HG03521 (cell line): ENCODE results near the gene NT5C.
"Not testable (repeated sequence)": the region's sequence is repeated elsewhere in the genome, so short reads cannot be mapped to it uniquely, and the experiment has no call there.

ENCODE experiments used
- ATAC-seq: cut with Tn5 transposase; IDR thresholded peaks from one replicate; pipeline ENCODE4 v1.9.1; 2021; ENCODE audit warnings: mild to moderate bottlenecking, moderate library complexity; ENCODE audit not compliant: unreplicated experiment

Gene NT5C

GRCh38 chr17:75131278-75132017 lies at the start of gene NT5C:
TSS of gene NT5C (minus strand) at chr17:75131742. CDS start at chr17:75131707, 35 bp downstream.
- ATAC-seq, result peak; percentile 75

DNA sequence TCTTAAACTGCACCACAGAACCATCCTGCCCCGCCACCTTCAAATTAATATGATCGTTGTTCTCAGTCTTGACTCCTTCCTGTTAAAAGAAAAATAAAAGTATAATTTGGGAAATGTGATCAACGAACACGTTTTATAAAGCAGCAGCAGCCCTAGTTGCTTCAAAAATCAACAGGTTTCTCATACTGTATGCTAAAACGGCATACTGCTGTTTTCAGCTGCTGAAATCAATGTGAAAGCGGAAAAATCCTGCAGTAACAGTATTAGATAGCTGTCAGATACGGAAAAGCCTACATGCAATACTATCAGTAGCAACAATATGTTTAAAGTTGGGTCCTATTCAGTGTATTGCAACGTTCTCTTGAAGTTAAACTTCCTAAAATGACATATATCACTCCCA lies 49.6 kb upstream of the NT5C start:
- no peak for ATAC-seq

DNA sequence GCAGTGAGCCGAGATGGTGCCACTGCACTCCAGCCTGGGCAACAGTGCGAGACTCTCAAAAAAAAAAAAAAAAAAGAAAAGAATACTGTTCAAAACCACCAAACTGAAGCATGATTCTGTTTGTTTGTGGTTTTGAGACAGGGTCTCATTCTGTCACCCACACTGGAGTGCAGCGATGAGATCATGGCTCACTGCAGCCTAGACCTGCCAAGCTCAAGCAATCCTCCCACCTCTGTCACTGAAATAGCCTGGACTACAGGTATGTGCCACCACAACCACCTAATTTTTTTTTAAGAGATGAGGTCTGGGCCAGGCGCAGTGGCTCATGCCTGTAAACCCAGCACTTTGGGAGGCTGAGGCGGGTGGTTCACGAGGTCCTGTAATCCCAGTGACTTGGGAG lies 46.9 kb upstream of the NT5C start:
- ATAC-seq, result no peak

GRCh38 chr17:75176625-75177024 lies 45.1 kb upstream of the NT5C start:
- no peak for ATAC-seq

- ATAC-seq, result no peak
Measured at GRCh38 chr17:75174996-75175395, 43.5 kb upstream of the NT5C start.

- ATAC-seq, result no peak
Measured at GRCh38 chr17:75173526-75173925, 42.0 kb upstream of the NT5C start.

DNA sequence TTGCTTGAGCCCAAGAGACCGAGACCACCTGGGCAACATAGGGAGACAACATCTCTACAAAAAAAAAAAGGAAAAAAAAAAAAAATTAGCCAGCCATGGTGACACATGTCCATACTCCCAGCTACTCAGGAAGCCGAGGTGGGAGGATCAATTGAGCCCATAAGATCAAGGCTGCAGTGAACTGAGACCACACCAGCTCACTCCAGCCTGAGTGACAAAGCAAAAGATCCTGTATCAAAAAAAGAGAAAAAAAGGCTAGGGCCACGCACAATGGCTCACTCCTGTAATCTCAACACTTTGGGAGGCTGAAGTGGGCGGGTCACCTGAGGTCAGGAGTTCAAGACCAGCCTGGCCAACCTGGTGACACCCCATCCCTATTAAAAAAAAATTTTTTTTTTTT lies 37.5 kb upstream of the NT5C start:
- ATAC-seq, result no peak

GRCh38 chr17:75164606-75165005 lies 33.1 kb upstream of the NT5C start:
- not testable (repeated sequence) for ATAC-seq

DNA sequence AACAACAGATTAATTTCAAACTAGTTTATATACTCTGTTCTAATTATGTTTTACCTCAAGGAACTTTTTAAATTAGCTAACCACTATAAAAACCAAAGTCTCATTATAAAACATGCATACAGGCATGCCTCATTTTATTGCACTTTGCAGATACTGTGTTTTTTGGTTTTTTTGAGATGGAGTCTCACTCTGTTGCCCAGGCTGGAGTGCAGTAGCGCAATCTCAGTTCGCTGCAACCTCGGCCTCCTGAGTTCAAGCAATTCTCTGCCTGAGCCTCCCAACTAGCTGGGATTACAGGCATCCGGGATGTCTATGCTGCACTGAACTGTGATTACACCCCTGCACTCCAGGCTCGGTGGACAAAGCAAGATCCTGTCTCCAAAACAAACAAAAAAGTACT lies 31.5 kb upstream of the NT5C start:
- ATAC-seq, result no peak

DNA sequence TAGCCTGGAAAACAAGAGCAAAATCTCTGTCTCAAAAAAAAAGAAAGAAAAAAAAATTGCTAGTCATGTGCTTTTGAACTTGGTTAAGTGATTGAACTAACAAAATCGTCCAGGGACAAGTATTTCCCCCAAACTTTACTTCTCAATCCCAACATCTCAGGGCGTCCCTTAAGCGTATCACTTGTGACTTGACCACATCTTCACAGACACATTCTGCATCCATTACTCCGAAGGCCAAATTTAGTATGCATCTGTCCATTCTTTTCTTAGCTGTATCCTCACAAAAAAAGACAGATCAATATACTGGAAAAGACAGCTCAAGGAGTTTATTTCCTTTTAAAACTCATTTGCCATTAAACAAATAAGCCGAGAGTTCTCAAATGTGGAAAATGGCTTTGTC lies 28.7 kb upstream of the NT5C start:
- no peak for ATAC-seq

- no peak for ATAC-seq
Measured at GRCh38 chr17:75159196-75160031, 27.9 kb upstream of the NT5C start.

DNA sequence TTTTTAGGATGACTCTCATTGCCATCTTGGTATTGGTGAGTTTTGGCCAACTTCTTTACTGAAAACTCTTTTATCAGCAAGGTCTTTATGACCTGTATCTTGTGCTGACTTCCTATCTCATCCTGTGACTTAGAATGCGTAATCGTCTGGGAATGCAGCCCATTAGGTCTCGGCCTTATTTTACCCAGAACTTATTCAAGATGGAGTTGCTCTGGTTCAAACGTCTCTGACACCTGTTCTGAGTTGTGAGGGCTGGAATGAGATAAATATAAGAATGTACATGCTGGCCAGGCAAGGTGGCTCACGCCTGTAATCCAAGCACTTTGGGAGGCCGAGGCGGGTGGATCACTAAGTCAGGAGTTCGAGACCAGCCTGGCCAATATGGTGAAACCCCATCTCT lies 26.9 kb upstream of the NT5C start:
- ATAC-seq, result not testable (repeated sequence)

DNA sequence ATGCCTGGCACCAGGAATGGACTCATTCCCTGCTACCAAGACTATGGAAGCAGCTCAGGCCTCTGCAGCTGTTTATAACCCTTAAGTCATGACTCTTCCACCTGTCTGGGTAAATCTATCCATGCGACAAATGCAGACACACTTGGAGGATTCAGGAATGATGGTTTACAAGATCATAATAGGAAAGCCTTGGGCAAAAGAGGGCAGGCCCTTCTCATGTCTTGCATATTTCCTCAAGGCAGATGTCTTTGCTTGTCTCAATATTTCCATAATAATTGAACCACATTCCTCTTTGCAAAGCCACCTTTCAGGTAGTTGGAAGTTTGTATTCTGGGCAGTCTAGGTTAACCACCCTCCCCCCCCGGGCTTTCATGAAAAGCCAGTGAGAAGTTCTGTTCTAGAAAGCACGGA lies 23.7 kb upstream of the NT5C start:
- no peak for ATAC-seq

- ATAC-seq, result peak; percentile 92
Measured at GRCh38 chr17:75154195-75155106, 22.9 kb upstream of the NT5C start, which contains the start of gene JPT1. TSS of gene JPT1 (minus strand) at chr17:75154512. CDS start at chr17:75154397, 115 bp downstream.

GRCh38 chr17:75153780-75154194 lies 22.2 kb upstream of the NT5C start:
- ATAC-seq, result no peak

DNA sequence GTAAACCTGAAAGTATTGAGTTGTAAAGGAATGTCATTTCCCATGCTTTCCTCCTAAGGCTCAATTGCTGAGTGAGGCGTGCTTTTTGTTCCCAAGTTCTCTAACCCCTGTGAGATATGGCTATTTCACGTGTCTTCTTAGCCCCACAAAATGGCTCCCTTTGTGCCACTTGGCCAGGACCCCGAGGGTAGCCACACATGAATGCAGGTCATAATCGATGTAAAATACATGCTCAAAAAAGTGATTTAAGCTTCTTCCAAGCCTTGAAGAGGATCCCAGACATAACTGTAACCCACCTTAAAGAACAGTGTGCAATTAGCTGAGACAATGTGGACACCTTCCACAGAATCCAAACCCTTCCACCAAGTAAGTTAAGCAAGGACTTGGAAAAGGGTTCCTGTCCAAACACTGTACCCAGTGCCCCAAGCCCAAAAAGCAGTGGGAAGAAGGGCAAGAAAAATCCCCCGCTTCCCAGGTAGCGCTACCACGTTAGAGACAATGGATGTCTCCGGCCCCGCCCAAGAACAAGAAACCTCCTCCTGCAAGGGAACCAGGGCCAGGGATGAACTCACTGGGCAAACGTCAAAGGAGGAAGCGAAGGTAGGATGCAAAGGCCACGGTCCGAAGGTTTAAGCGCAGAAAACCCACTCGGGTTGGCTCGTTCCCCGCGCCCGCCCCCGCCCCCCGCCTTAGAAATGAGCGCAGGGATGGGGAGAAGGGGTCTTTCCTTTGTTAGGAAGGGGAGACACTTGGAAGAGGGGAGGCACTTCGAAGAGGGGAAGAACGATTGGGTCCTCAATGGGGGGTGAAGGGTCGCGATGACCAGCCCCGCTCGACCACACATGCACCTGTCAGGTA lies 21.6 kb upstream of the NT5C start:
- ATAC-seq, result no peak

- ATAC-seq, result no peak
Measured at GRCh38 chr17:75152523-75152921, 21.0 kb upstream of the NT5C start.

GRCh38 chr17:75151930-75152329 lies 20.4 kb upstream of the NT5C start:
- ATAC-seq, result no peak

DNA sequence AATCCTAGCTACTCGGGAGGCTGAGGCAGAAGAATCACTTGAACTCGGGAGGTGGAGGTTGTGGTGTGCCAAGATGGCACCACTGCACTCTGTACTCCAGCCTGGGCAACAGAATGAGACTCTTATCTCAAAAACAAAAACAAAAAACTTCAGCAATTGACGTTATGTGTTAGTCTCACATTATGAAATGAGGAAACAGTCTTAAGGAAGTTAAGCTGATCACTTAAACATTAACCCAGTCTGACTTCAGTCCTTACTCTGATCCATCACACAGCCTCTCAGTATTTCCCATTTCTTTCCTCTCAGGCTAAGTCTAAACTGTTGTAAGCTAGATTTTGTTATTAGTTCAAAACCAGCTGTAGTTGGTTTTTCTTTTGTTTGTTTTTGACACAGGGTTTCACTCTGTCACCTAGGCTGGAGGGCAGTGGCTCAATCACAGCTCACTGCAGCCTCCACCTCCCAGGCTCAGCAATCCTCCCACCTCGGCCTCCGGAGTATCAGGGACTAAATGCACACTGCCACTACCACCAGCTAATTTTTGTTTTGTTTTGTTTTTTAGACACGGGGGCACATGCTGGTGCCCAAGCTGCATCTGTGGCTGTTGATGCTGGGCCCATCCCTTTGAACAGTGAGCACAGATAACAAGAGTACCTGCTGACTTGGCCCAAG lies 16.5 kb upstream of the NT5C start:
- ATAC-seq, result no peak

GRCh38 chr17:75146592-75146991 lies 15.1 kb upstream of the NT5C start:
- ATAC-seq, result no peak
